Measurements from ENCODE around the gene DRAP1.

DNA sequence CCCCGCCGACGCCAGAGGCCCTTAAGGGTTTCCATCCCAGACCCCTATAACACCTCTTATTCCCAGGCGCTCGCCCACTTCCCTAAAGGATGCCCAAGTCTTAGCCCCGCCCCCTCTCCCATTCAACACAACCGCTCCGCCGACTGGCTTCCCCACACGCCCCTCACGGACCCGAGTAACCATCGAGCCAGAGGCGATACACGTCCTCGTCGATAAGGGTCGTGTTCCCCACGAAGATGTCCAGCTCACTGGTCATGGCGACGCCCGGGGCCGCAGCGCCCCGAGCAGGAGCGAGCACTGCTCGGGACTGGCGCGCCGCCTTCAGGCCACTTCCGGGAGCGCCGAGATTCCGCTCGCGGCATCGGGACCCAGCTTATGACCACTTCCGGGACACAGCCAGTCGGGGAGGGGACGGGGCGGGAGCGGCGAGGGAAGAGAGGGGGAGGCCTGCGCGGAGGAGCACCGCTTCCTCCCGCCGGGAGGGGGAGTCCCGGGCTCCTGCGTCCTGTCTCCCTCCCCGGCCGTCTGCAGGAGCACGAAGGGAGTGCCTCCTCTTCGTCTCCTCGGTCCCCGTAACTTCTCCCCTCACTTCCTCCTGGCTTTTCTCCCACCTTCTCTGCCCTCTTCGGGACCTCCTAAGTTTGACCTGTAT is 30.9 kb upstream of the DRAP1 start, which contains the start of gene FIBP:
- TF ChIP-seq, protein P1, sequence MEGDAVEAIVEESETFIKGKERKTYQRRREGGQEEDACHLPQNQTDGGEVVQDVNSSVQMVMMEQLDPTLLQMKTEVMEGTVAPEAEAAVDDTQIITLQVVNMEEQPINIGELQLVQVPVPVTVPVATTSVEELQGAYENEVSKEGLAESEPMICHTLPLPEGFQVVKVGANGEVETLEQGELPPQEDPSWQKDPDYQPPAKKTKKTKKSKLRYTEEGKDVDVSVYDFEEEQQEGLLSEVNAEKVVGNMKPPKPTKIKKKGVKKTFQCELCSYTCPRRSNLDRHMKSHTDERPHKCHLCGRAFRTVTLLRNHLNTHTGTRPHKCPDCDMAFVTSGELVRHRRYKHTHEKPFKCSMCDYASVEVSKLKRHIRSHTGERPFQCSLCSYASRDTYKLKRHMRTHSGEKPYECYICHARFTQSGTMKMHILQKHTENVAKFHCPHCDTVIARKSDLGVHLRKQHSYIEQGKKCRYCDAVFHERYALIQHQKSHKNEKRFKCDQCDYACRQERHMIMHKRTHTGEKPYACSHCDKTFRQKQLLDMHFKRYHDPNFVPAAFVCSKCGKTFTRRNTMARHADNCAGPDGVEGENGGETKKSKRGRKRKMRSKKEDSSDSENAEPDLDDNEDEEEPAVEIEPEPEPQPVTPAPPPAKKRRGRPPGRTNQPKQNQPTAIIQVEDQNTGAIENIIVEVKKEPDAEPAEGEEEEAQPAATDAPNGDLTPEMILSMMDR (IDR thresholded peaks at IDR 0.05): peak; percentile 83 to 99 (median 96)
- TF ChIP-seq POLR2A (IDR thresholded peaks at IDR 0.05): peak; percentile 80
- peak; percentile 96 for TF ChIP-seq POLR2AphosphoS5 (IDR thresholded peaks at IDR 0.05)
